ENCODE data around the gene POMGNT1. TPM values are rescaled to one million over a fixed set of nuclear protein-coding genes. Genes with fewer than 3 reads are reported as not detected.

POMGNT1 gene
- total and polyA plus RNA-seq, 2 of the 13 experiments (the other 11 are each of a cell fraction or from before 2014, with no cell fraction given), result 33.9 to 46.8 TPM

DNA sequence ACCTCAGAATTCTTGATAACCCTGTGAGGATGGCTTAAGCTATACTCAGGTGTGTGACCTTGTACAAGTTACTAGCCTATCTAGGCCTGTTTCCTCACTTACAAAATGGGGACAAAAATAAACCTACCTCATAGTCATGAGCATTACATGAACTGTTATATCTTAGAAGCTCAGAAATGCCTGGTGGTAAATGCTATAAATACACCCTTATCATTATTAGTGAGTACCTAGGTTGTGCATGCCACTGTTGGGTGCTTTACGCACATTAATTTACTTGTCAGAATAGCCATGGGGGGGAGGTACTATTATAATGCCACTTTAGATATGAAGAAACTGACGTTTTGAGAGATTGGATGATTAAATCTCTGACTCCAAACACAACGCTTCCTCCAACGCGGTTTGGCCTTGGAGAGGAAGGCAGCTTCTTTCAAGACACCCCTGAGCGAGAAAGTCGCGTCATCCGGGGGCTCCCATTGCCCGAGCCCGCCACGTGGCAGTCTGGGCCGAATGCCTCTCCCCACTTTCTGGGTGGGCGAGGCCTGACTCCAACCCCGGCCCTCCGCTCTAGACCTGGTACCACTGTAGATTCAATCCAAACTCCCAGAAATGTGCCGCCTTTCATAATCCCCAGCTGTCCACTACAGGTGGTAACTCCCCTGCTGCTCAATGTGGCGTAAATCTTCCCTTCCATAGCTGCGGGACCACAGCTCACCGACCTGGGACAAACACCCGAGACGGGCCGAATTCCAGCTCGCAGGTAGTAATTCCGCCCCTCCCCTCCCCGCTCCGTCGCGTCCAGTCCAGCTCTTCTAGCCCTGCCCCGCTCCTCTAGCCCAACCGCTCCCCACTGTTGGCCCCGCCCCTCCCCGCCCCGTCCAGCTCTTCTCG, 48.6 kb upstream of the POMGNT1 start (continued):
- TF ChIP-seq BATF2 (CRISPR knock-in tag; IDR thresholded peaks at IDR 0.05), result no peak
- 0 out of 2 replicates have a peak, but pooled peaks have one; percentile 46 for TF ChIP-seq GLI4 (CRISPR knock-in tag; IDR thresholded peaks at IDR 0.05; ENCODE audit: borderline replicate concordance)
- TF ChIP-seq FOXM1 (CRISPR knock-in tag; IDR thresholded peaks at IDR 0.05), result no peak; the same call in 1 of the 2 replicates
- no peak for TF ChIP-seq CEBPG (CRISPR knock-in tag; IDR thresholded peaks at IDR 0.05)
- TF ChIP-seq ZNF235 (CRISPR knock-in tag; IDR thresholded peaks at IDR 0.05; ENCODE audit: borderline replicate concordance), result no peak
- TF ChIP-seq ZBTB8A (CRISPR knock-in tag; IDR thresholded peaks at IDR 0.05; ENCODE audit: borderline replicate concordance, low read depth), result no peak
- no peak for TF ChIP-seq SOX6 (IDR thresholded peaks at IDR 0.05)
- no peak; the same call in 1 of the 2 replicates for TF ChIP-seq SOX6 (CRISPR knock-in tag; IDR thresholded peaks at IDR 0.05)
- TF ChIP-seq ONECUT2 (CRISPR knock-in tag; IDR thresholded peaks at IDR 0.05), result no peak
- no peak for TF ChIP-seq ZFP41 (CRISPR knock-in tag; IDR thresholded peaks at IDR 0.05; ENCODE audit: borderline replicate concordance)
- 0 out of 2 replicates have a peak, but pooled peaks have one; percentile 15 for TF ChIP-seq MLX (CRISPR knock-in tag; IDR thresholded peaks at IDR 0.05)
- 0 out of 2 replicates have a peak, but pooled peaks have one; percentile 23 for TF ChIP-seq ZKSCAN5 (CRISPR knock-in tag; IDR thresholded peaks at IDR 0.05)
- no peak for TF ChIP-seq HNRNPUL1 (IDR thresholded peaks at IDR 0.05; ENCODE audit: low read depth, low read length)
- TF ChIP-seq ZNF20 (CRISPR knock-in tag; IDR thresholded peaks at IDR 0.05), result no peak
- TF ChIP-seq, protein P1, sequence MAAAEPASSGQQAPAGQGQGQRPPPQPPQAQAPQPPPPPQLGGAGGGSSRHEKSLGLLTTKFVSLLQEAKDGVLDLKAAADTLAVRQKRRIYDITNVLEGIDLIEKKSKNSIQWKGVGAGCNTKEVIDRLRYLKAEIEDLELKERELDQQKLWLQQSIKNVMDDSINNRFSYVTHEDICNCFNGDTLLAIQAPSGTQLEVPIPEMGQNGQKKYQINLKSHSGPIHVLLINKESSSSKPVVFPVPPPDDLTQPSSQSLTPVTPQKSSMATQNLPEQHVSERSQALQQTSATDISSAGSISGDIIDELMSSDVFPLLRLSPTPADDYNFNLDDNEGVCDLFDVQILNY (CRISPR knock-in tag; conservative IDR thresholded peaks at IDR 0.05), result no peak
- TF ChIP-seq ZSCAN25 (CRISPR knock-in tag; IDR thresholded peaks at IDR 0.05), result no peak
- TF ChIP-seq SRY (CRISPR knock-in tag; IDR thresholded peaks at IDR 0.05), result no peak; the same call in 1 of the 2 replicates
- TF ChIP-seq CREB1 (IDR thresholded peaks at IDR 0.05), result no peak
- peak; percentile 17; the same call in 1 of the 2 replicates for TF ChIP-seq CREB1 (CRISPR knock-in tag; IDR thresholded peaks at IDR 0.05)
- TF ChIP-seq HINFP (CRISPR knock-in tag; IDR thresholded peaks at IDR 0.05; ENCODE audit: low read depth), result no peak
- TF ChIP-seq ZGPAT (CRISPR knock-in tag; IDR thresholded peaks at IDR 0.05), result peak; percentile 41; the same call in 1 of the 2 replicates
- TF ChIP-seq CCDC6 (CRISPR knock-in tag; IDR thresholded peaks at IDR 0.05), result 0 out of 2 replicates have a peak, but pooled peaks have one; percentile 10
- TF ChIP-seq, protein P2, sequence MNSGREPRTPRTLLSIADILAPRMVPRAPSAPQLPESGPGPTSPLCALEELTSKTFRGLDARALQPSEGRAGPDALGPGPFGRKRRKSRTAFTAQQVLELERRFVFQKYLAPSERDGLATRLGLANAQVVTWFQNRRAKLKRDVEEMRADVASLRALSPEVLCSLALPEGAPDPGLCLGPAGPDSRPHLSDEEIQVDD (CRISPR knock-in tag; IDR thresholded peaks at IDR 0.05; ENCODE audit: borderline replicate concordance), result no peak
- no peak for TF ChIP-seq ZNF775 (CRISPR knock-in tag; IDR thresholded peaks at IDR 0.05; ENCODE audit: borderline replicate concordance)
- no peak for TF ChIP-seq ZNF720 (CRISPR knock-in tag; IDR thresholded peaks at IDR 0.05)

Data from HepG2 (cell line).